Measurements from ENCODE around the gene POC5.

POC5 gene

DNA sequence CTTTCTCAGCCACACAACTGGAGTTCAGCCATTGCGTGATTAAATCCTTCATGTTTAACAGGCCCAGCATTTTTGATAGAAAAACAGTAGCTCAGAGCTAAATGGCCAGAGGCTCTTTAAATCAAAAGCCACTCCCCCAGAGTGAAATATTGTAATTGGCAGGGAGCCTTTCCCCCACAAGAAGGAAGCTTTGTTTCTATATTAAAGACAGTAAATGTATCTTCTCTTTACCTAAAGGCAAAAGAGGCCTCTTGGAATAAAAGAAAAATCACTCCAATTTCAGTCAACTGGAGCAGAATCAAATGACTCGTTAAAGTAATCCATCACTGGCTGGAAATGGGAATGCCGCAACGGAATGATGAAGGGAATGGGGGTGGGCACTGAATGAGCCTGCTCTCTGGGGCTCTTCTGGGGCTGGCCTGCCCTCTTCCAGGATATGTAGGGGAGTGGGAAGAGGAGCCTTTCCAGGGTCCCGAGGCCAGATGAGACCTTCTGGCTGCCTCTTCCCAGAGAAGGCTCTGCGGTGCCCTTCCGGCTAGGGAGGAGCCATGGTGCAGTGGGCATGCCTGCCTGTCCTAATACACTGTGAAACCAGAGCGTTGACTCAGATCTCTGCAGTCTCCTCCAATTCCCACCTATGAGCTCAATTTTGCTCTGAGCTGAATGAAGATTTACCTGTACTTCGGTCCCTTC is 60.8 kb downstream of the POC5 start:
- DNase-seq: no peak

GRCh38 chr5:75654693-75655295 is 62.4 kb downstream of the POC5 start:
- no peak for DNase-seq

- DNase-seq: no peak
Measured at GRCh38 chr5:75653521-75653920, 63.7 kb downstream of the POC5 start.

DNA sequence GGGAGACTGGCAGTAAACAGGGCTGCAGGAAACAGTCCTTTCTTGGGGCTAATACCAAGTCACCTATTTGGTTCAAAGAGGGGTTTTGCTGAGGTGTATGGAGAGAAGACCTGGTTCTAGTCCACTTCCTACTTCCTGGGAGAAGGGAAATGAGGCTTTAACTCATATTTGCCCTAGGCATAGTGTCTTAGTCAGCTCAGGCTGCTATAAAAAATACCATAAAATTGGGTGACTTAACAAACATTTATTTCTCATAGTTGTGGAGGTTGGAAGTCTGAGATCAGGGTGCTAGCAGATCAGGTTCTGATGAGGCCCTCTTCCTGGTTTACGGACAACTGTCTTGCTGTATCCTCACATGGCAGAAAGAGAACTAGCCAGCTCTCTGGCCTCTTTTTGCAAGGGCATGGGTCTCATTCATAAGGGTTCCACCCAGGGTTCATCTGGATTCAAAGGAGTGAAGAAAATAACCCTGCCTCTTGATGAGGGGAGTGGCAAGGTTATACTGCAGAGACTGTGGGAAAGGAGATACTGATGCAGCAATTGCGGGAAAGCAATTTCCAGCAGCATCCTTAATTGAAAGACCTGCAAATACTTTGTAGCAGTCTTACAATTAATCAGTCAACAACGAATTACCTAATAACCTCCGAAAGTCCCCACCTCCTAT is 65.5 kb downstream of the POC5 start:
- DNase-seq: no peak

- no peak for DNase-seq
Measured at GRCh38 chr5:75648712-75649111, 68.5 kb downstream of the POC5 start.

DNA sequence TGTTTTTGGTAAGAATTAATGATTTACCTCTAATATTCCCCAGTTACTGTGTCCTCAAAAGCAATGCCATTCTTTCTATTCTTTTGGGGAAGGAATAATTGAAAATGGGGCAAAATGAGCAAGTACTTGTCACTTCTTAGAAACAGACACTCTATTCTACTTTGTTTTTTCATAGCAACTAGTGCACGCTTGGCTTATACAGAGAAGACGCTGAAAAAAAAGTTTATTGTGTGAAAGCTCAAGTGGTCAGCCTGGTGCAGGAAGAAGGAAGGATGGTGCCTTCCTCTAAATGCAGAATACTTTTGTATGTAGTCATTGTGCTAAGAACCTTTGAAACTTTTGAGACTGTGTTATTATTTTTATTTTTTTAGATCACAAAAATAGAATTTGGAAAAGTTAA is 76.4 kb downstream of the POC5 start:
- no peak for DNase-seq

- DNase-seq: no peak
Measured at GRCh38 chr5:75640395-75640794, 76.8 kb downstream of the POC5 start.

DNA sequence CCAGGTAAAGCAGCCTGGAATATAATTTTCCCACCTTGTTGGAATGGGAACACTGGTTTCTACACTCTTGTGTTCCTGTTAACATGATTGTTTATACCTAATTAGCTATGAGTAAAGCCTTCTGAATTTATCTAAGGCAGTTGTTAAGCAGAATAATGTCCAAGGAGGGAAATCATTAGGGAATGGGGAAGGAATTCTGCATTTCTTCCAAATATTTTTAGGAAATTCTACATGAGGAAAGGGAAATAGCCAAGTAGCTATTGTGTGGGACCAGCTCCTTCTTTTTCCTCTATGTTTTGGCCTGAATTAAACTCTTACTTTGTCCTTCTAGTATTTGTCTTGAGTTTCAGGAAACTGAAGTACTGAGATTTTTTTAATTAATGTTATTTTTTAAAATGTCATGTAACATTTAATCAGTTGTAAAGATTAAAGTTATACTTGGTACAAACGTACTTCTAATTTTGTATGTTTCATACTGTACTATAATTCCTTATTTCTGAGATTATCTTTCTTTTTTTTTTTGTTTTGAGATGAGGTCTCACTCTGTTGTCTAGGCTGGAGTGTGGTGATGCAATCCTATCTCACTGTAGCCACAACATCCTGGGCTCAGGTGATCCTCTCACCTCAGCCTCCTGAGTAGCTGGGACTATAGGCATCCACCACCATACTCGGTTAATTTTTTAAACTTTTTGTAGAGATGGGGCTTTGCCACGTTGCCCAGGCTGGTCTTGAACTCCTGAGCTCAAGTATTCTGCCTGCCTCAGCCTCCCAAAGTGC is 77.5 kb downstream of the POC5 start:
- no peak for DNase-seq

- DNase-seq: no peak
Measured at GRCh38 chr5:75637949-75638348, 79.3 kb downstream of the POC5 start.

DNA sequence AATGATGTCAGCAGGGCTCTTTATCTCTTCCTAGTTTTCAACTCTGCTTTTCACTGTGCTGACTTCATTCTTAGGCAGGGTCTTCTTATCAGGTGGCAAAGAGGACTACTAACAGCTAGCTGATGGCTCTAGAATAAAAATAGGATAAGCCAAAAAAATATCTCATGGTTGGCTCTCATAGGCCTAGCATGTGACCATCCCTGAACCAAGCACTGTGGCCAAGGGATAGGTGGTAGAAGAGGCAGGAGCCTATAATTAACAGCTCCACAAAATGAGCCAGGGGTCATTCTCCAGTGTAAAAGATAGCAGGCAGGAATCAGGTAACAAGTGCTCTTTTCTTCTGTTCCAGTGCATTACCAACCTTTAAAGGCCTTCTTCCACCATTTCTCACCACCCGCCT is 84.9 kb downstream of the POC5 start:
- no peak for DNase-seq

GRCh38 chr5:75630875-75631274 is 86.4 kb downstream of the POC5 start:
- DNase-seq: no peak

DNA sequence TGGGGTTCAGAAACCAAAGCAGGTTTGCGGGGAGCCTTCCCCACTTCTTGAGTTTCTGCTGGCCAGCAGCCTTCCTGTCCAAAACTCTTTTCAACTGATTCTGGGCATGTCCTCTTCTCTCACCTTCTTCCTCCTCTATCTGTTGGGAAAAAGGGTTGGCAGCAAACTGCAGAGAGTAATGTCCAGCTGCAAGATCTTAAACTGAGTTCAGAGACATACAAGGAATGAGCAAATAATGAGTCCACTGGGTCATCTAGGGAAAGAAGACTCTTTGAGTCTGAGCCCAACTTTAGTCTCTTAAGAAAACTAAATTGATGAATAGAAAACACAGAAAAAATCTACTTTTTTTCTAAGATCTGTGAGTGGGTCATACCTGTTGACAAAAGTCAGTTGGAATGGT is 89.4 kb downstream of the POC5 start:
- no peak for DNase-seq

- no peak for DNase-seq
Measured at GRCh38 chr5:75626959-75627358, 90.3 kb downstream of the POC5 start.

All from stimulated activated naive CD4-positive, alpha-beta T cell (primary cell).